Stomach (tissue), 4 donors: ENCODE measurements around the gene XPO4.
"Not testable (repeated sequence)": the region's sequence is repeated elsewhere in the genome, so short reads cannot be mapped to it uniquely, and the experiment has no call there.

Source experiments
- CTCF ChIP-seq, 7 experiments: fragments of 450-650 bp in 4 of 7; fragments of 200-600 bp in 3 of 7; sonication (generic) in 3 of 7; IDR thresholded peaks; one replicate each; pipeline ENCODE4 v1.5.1; 2016 to 2019; ENCODE audit warnings: antibody characterized with exemption in 7 of 7, control low read depth in 2 of 7, mild to moderate bottlenecking in 1 of 7
- EP300 ChIP-seq: sonication (generic); formaldehyde crosslinking; IDR thresholded peaks from one replicate; pipeline ENCODE4 v1.6.1; 2017; ENCODE audit warnings: antibody characterized with exemption
- POLR2A ChIP-seq, 4 donors: fragments of 450-650 bp; IDR thresholded peaks; one replicate each; pipeline ENCODE4 v1.6.1; 2016; ENCODE audit warnings: antibody characterized with exemption in 4 of 4, control low read depth in 2 of 4, mild to moderate bottlenecking in 1 of 4, moderate library complexity in 1 of 4

- TF ChIP-seq POLR2A (IDR thresholded peaks at IDR 0.05); CTCF (IDR thresholded peaks at IDR 0.05); EP300: not testable (repeated sequence)
Observed at GRCh38 chr13:20861666-20862065, 40.9 kb downstream of the XPO4 start.
